Measurements from ENCODE around the gene CD74. TPM values are rescaled to one million over a fixed set of nuclear protein-coding genes. Genes with fewer than 3 reads are reported as not detected.

The CD74 gene
- total and polyA plus RNA-seq, 10 of the 15 experiments (the other 5 are each of a cell fraction or from before 2014, with no cell fraction given): 1,387 to 11,063 (median 3,922) TPM

DNA sequence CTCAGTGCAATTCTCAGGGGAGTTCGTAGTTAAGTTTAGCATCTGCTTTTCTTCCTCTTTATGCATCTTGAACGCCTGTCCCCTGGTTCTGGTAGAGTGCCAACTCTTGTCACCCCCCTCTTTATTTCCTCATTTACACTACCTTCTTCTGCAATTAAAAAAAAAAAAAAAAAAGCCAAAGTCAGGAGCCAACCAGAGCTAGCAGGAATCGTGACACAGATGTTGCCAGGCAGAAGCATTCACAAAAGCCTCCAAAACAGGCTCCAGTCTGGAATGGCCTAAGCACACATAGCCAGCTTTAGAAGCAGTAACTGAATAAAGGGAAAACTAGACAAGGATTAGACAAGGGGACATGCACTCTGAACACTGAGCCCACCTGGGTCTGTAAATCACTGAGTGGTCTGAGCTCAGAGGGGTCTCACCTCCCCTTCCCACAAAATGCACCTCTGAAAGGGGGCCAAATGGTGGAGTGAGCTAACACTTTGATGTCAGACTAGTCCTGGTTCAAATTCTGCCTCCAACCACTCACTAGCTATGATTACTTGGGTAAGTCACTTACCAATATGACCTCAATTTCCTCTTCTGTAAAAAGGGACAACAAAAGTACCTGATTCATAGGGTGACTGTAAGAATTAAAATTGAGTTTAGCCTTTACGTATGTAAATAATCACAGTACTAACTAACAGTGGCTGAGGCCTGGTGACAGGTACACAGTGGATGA, 2.0 kb downstream of the CD74 start (continued):
- TF ChIP-seq POU2F2 (IDR thresholded peaks at IDR 0.05; ENCODE audit: borderline replicate concordance, low read depth, low read length) (peak; percentile 95), SRF (IDR thresholded peaks at IDR 0.05; ENCODE audit: low read depth in 2 of 2, low read length in 2 of 2) (no peak), TCF3 (IDR thresholded peaks at IDR 0.05; ENCODE audit: borderline replicate concordance, insufficient read depth, low read depth, low read length) (0 out of 2 replicates have a peak, but pooled peaks have one; percentile 78), PBX3 (IDR thresholded peaks at IDR 0.05; ENCODE audit: insufficient replicate concordance, low read depth, low read length) (peak; percentile 61), CHD2 (IDR thresholded peaks at IDR 0.05; ENCODE audit: borderline replicate concordance, low read depth, low read length) (peak; percentile 58; the same call in 1 of the 2 replicates), NKRF (conservative IDR thresholded peaks at IDR 0.05) (0 out of 2 replicates have a peak, but pooled peaks have one; percentile 22), ZBTB4 (CRISPR knock-in tag; IDR thresholded peaks at IDR 0.05) (peak; percentile 85), ZBED1 (IDR thresholded peaks at IDR 0.05; ENCODE audit: borderline replicate concordance) (0 out of 2 replicates have a peak, but pooled peaks have one; percentile 7), NFYB (IDR thresholded peaks at IDR 0.05; ENCODE audit: insufficient read depth, low read depth, low read length) (peak; percentile 98), TCF7 (IDR thresholded peaks at IDR 0.05; ENCODE audit: borderline replicate concordance) (0 out of 2 replicates have a peak, but pooled peaks have one; percentile 10), PAX5 (IDR thresholded peaks at IDR 0.05; ENCODE audit: borderline replicate concordance, low read depth, low read length) (peak; percentile 61; the same call in 1 of the 2 replicates), CBFB (IDR thresholded peaks at IDR 0.05; ENCODE audit: low read depth) (peak; percentile 68), DPF2 (IDR thresholded peaks at IDR 0.05) (peak; percentile 8; the same call in 1 of the 2 replicates), CREM (IDR thresholded peaks at IDR 0.05; ENCODE audit: low read depth) (peak; percentile 77; the same call in 1 of the 2 replicates), MEF2B (IDR thresholded peaks at IDR 0.05; ENCODE audit: partially characterized antibody, poor library complexity, severe bottlenecking) (peak; percentile 78), MEF2A (IDR thresholded peaks at IDR 0.05; ENCODE audit: insufficient read depth, low read depth, low read length) (0 out of 2 replicates have a peak, but pooled peaks have one; percentile 1)
- TF ChIP-seq, protein P1, sequence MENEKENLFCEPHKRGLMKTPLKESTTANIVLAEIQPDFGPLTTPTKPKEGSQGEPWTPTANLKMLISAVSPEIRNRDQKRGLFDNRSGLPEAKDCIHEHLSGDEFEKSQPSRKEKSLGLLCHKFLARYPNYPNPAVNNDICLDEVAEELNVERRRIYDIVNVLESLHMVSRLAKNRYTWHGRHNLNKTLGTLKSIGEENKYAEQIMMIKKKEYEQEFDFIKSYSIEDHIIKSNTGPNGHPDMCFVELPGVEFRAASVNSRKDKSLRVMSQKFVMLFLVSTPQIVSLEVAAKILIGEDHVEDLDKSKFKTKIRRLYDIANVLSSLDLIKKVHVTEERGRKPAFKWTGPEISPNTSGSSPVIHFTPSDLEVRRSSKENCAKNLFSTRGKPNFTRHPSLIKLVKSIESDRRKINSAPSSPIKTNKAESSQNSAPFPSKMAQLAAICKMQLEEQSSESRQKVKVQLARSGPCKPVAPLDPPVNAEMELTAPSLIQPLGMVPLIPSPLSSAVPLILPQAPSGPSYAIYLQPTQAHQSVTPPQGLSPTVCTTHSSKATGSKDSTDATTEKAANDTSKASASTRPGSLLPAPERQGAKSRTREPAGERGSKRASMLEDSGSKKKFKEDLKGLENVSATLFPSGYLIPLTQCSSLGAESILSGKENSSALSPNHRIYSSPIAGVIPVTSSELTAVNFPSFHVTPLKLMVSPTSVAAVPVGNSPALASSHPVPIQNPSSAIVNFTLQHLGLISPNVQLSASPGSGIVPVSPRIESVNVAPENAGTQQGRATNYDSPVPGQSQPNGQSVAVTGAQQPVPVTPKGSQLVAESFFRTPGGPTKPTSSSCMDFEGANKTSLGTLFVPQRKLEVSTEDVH (IDR thresholded peaks at IDR 0.05; ENCODE audit: low read depth, partially characterized antibody): peak; percentile 13

Data from GM12878 (cell line).